KBM-7 (cell line): ENCODE data around the gene GYG1.

Source experiments
- DNase-seq: peaks from one replicate; pipeline ENCODE4 v3.0.0-alpha.2; 2015
- in situ Hi-C: fragments of 300-500 bp; cut with MboI; formaldehyde crosslinking; loops from 2 replicates; pipeline ENCODE4 v1.14.3; 2020; ENCODE audit warnings: low sequenced_read_pairs, low pct_unique_long_range_greater_than_20kb, mixed read lengths

Gene GYG1

DNA sequence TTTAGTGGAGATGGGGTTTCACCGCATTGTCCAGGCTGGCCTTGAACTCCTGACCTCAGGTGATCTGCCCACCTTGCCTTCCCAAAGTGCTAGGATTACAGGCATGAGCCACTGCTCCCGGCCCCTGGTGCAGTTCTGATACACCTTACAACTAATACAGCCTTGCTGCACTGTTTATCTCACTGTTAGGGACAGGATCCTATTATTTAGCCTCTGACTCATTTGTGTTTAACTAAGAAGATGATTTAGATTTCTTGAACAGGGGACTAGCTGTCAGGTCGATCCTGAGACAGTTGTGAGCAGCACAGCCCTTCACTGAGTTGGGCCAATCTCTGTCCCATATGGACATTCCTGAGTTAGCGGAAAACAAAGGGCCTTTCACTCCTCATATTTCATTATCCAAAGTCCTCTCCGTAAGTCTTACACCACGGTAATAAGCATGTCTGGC lies 19.2 kb downstream of the GYG1 start:
- DNase-seq = no peak
- in situ Hi-C loops = no loop called here

DNA sequence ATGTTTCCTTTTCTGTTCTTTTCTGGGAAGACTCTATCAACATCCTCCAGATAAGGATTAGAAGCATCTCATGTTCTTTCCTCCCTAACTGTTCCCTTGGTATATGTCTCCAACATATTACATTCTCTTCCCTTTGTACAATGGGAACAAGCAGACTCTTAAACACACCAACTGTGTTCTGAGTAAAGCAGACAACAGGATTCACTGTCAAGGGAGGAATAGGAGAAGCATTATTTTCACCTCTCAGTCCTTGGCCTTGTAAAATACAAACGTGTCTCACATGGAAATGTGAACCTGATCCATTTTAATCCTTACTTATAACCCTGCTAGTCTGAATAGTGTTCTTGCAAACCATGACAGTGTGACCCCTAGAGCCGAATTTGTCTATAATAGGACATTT lies 19.6 kb downstream of the GYG1 start:
- DNase-seq = no peak
- in situ Hi-C loops = no loop called here

DNA sequence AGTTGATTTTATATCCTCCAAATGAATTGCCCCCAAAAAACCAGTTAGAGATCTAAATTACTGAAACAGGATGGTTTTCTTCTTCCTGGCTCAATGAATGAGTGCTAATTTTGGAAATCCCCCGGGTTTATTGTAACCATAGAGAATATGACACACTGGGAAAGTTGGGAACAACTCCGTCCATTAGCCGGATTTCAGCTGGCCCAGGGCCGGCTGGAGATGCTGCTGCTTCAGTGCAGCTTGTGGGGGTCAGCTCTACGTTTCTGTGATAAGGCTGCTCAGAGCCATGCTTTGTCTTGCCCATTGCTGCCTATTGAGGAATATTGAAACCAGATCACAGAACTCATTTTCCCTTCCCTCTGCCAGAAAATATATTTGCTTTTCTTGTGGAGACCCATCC lies 20.3 kb downstream of the GYG1 start:
- no peak for DNase-seq
- in situ Hi-C loops = no loop called here

DNA sequence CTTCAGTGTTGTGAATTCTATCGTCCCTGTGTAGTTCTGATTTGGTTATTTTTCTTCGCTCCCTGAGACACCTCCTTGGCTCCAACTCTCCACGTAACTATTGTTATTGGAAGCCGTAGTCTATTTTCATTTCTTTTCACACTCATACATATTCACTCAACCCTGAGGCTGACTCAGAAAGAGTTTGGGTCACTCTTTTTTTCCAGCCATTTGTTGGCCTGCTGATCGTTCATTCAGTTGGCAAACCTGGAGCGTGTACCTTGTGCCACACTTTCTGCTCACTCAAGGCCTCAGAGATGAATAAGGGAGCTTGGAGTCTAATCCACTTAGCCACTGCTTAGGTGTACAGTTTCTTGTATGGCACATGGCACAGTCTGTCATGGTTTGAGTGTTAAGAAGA lies 22.4 kb downstream of the GYG1 start:
- no peak for DNase-seq
- in situ Hi-C loops = no loop called here

DNA sequence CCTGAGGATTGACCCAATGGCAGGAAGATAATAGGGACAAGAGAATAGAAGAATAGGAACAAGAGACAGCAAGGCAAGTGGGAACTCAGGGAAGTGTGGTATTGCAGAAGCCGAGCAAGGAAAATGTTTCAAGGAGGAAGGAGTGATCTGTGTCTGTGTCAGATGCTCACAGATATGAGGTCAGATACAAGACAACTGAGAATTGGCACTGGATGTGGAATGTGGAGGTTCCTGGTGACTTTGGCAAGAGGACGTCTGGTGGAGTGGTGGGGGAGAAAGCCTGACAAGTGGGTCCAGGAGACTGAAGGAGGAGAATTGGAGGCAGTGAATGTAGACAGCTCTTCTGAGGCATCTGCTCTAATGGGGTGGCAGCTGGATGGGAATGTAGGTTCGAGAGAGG lies 24.1 kb downstream of the GYG1 start:
- in situ Hi-C loops = no loop called here
- no peak for DNase-seq

DNA sequence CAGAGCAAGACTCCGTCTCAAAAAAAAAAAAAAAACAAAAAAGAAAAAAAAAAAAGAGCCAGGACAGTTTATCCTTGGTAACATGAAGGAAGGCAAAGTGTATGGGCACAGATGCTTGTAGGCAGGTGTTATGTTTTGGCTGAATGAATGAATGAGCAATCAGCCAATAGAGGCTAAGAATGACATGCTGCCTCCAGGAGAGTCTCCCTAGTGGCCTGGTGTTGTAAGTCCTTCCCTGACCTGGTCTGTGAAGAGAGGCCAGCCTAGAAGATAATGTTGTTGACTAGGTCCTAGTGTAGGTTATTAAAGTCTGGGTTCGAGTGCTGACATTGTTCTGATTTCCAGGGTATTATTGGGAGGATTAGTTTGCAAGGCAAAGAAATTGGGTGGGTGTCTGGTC lies 24.9 kb downstream of the GYG1 start:
- DNase-seq = no peak
- in situ Hi-C loops = no loop called here

DNA sequence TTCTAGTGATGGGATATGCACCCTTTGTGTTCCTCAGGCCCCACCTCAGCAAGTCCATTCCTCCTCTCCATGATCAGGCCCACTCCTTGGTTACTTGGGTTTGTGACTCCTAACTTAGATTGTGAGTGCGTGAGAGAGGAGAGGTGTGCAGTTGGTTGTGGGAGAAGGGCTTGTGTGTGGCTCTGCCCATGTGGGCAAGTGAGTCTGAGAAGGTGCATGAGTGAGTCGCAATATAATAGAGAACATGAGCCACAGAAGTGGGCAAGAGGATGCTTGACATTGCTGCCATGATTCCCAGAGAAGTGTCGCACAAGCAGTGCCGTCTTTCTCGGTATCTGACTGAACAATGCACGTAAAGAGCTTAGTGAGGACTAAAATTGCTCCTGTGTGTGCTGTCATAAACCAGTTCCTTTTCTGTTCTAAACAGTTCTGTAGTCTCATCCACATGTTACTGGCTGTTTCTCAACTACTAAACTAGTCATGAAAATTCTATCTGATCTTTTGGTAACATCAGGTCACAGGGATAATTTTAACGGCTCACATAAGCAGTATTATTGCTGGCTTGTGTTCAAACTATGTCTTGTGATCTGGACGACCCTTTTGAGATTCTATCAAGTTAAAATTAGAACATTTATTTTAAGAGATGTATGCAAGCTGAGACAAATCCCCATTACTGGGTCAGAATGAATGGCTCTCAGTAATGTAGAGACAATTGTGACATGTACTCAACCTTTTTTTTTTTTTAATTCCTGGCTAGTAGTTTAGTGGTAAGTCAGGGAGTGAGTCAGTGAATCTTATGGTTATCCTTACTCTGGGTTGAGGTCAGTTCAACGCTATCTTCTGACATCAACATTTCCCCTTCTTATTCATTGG lies 25.6 kb downstream of the GYG1 start:
- DNase-seq = no peak

DNA sequence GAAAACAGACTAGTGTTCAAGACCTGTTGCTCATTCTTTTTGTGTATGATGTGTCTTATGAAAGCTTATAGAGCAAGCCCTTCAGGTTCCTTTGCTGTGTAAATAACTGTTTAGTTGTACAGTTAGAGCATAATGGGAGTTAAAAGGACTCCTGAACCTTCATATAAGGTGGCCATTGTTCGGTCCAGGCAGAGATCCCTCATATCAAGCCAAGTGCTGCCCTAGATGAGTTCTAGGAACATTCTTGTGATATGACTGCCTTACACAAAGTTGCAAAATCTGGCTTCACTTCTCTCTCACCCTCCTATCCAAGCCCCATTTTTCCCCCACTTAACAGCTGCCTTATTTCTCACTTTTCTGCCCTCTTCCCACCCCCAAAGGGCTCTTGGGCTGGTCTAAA lies 26.9 kb downstream of the GYG1 start:
- in situ Hi-C loops = no loop called here

More for the DNA sequence above, 25.6 kb downstream of the GYG1 start:
- in situ Hi-C loops = no loop called here

DNA sequence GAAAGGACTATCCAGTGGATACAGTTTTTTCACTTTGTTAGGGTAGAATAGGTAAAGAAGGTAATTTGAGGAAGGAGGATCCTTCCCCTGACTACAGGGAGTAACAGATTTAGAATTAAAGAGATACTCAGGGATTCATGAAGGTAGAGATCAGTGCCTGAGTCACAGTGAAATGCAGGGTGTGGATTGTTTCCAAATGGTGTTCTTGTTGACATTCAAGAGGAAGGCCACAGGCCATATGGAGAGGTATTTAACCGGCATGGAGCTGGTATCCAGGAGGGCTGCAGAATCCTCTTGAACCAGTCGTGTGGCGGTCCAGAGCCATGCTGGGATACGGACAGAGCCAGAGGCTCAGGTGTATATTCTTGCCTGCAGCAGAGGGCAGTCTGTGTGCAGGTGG lies 28.2 kb downstream of the GYG1 start:
- in situ Hi-C loops = no loop called here
- no peak for DNase-seq

More for the DNA sequence above, 26.9 kb downstream of the GYG1 start:
- DNase-seq = no peak

DNA sequence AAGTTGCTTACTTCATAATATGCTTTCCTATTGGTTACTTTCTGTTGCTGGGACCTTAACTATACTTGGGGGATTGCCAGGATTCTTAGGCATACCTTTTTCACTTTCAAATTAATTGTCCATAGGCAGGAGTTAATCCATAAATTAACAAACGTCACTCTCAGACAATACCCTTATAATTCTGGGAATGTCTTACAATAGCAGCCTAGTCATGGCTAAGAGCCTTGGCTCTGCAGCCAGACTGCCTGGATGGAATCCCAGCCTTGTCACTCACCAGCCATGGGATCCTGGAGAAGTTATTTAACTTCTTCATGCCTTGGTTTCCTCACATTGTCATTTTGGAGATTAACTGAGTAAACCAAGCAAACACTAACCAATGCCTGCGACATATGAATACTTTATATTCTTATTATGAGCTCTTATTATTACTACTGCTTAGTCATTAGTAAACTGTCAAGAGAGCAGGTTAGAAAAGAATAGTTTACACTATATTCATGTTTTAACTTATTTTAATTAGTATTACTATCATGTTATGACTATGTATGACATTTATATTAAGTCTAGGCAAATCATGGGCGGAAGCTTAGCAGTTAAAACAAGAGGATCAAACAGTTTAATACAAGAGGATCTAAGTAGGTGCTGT lies 29.0 kb downstream of the GYG1 start:
- in situ Hi-C loops = no loop called here
- no peak for DNase-seq

DNA sequence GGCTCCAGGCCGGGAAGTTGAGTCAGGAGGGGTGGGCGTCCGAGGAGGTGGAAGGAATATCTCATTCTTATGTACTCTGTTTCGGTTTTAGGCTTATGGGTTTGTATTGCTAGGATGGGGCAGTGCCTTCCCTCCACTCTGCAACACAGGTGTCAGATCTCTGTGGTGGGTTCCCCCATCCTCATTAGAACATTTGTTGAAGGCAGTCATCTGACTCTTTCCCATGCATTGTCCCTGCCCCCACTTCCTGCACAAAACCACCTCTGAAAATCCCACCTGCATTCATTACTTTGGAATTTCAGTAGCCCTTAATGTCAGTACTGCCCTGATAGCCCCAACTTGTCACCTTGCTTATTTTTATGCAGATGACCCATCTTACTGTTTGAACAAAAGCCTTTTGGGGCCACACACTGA lies 29.5 kb downstream of the GYG1 start:
- no peak for DNase-seq
- in situ Hi-C loops = no loop called here

DNA sequence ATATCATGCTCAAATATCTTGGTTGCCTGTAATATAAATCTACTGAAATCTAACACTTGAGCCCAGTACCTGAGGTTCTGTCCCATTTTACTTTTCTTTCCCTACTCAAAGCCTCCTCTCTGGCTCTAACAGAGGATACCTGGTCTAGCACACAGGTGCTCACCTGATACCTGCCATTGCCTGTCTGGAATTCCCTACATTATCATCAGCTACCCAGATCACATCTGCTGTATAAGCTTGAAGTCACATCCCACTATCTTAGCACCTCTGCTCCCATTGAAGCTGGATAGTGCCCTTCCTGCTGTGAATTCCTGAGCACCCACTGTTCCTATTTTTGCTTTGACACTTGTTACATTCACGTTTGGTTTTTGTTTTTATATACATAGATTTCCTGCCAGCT lies 30.5 kb downstream of the GYG1 start:
- in situ Hi-C loops = no loop called here
- DNase-seq = no peak

DNA sequence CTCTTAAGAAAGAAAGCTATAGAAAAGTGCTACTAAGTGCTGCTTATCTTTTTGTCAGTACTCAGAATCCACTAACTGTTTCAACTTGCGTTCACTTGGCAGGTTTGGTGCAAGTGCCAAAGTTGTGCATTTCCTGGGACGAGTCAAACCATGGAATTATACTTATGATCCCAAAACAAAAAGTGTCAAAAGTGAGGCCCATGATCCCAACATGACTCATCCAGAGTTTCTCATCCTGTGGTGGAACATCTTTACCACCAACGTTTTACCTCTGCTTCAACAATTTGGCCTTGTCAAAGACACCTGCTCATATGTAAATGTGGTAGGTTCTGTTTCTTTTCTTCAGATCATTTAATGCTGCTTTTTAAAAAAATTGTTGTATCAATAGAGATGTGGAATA lies 32.6 kb downstream of the GYG1 start:
- DNase-seq = no peak
- in situ Hi-C loops = no loop called here

DNA sequence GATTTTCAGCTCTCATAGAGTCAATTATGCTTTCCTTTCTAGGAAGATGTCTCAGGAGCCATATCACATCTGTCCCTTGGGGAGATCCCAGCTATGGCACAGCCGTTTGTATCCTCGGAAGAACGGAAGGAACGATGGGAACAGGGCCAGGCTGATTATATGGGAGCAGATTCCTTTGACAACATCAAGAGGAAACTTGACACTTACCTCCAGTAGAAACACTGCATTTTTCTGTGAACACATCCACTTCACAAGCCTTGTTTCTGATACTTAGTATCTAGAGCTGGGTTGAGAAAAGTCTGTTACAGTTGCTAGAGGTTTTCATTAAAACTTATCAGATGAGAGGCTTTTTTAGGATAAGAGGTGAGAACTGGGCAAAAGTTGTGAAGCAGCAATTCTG lies 35.4 kb downstream of the GYG1 start:
- no peak for DNase-seq
- in situ Hi-C loops = no loop called here

DNA sequence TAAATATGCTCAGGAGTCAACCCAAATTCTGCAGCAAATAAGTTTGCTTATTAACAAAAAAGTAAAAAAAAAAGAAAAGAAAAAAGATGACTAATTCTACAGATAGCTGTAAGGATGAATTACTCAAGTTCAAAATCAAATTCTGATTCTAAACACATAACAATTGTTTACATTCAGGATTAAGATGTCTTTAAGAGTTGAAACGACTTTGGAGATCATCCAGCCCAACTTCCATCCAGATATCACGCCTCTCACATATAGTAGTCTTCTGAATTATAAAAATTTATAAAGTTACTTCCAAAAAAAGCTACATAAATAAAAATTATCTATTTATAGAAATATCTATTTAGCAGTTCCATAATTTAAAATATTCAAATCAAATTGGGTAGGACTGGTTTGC lies 39.8 kb downstream of the GYG1 start:
- in situ Hi-C loops = no loop called here
- no peak for DNase-seq

DNA sequence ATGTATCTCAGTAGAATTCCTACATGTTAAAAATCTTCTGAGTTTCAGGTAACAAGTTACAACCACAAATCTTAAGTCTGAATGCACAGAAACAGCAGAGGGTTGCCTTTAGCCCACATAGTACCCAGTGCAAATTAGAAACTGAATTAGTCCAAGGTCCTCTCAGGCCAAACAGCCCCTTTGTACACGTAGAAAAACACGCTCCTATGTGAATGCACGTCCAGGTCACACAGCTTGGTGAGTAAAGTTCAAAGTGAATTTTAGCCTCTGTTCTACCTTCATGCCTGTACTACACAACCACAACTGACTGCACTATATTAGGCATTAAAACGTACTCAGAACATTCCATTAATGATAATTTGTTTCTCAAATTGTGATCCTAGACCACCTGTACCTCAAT lies 46.3 kb downstream of the GYG1 start:
- in situ Hi-C loops = no loop called here
- no peak for DNase-seq

DNA sequence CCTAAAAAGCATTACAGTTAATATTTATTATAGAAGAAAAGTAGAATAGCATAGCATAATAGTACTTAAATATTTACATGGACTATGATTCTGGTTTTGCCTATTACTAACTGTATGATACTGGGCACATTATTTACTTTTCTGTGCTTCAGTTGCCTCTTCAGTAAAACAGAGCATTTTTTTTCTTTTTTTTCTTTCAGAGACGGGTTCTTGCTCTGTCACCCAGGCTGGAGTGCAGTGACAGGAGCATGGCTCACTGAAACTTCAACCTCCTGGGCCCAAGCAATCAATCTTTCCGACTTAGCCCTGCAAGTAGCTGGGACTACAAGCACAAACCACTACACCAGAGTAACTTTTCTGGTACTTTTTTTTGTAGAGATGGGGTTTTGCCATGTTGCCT lies 47.0 kb downstream of the GYG1 start:
- in situ Hi-C loops = no loop called here
- no peak for DNase-seq

DNA sequence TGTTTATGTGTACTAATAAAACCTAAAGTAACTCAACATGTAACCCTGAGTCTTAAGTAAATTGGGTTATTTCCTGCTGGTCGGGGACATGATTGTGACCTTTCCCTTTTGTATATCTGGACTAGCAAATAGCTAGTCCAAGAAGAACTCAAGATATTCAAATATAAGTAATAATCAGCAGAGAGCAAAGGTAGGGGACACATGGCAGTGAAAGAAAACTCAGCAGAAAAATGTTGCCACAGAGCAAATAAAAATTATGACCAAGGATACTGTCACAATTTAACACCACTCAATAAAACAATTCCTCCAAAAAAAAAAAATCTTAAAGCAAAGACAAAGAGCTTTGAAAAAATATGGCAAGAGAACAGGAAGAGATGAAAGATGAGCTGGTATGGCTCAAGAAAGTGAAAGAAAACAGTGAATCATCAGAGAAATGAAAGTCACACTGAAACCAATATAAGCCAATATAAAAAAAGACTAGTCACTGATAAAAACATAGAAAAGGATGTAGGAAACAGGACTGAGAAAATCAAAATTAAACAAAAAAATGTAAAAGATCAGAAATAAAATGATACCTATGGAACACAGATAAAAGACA lies 51.5 kb downstream of the GYG1 start:
- no peak for DNase-seq
- in situ Hi-C loops = no loop called here

DNA sequence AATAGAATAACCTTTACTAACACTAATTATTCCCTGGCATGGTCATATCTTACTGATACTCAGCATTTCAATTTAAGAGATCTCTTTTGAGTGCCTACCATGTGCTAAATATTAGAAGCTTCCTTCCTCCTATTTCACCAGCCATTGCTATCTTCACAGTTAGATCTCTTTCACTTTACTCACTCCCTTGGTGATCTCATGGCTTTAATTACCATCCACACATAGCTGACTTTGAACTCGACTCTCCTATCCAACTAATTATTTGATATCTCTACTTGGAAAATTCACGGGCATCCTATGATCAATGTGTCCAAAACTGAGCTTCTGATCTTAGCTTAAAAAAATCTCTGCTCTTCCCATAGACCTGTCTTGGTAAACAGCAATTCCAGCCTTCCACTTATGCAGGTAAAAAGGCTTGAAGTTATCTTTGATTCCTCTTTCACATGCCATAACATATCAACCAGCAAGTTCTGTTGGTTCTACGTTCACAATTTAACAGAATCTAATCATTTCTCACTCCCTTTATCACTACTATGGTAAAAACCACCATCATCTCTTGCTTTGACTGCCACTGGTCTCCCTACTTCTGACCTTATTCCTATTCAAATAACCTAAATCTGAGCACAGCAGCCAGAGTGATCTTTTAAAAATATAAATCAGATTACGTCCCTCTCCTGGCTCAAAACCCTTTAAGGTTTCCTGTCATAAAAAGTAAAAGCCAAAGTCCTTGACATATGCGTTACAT lies 53.2 kb downstream of the GYG1 start:
- in situ Hi-C loops = no loop called here

DNA sequence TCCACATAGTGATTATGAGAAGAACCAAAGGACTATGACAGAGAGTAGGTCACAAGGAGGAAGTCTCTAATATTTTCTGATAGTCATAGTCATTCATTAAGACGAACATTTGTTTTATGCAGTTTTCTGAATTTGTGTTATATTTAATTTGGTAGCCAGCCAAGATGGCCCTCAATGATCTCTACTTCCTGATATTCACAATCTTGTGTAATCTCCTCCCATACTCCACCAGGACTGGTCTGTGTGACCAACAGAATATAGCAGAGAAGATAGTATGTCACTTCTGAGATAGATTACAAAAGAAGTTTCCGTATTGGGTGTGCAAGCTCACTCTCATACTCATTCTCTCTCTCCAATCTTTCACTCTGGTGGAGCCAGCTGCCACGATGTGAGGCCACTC lies 64.2 kb downstream of the GYG1 start:
- no peak for DNase-seq
- in situ Hi-C loops = no loop called here

More for the DNA sequence above, 53.2 kb downstream of the GYG1 start:
- DNase-seq = no peak
